Ascending aorta (tissue), 2 donors: Measurements from ENCODE around the gene ZNF43. TPM values are rescaled to one million over a fixed set of nuclear protein-coding genes. Genes with fewer than 3 reads are reported as not detected.
A peak's percentile ranks its signal among the peaks of the same experiment; 100 is the strongest.

Experiments
- DNase-seq, 2 donors: peaks; one replicate each; pipeline ENCODE4 v3.0.0-alpha.2; 2019; ENCODE audit warnings: low spot score in 2 of 2
- H3K27ac ChIP-seq, 2 donors: fragments of 200-600 bp; sonication (generic); one replicate each; pipeline ENCODE4 v1.5.1; 2016 to 2017; ENCODE audit warnings: mild to moderate bottlenecking in 1 of 2
- H3K27me3 ChIP-seq: fragments of 200-600 bp; sonication (generic); one replicate; pipeline ENCODE4 v1.5.1; 2017
- H3K36me3 ChIP-seq, 2 donors: fragments of 200-600 bp; sonication (generic); one replicate each; pipeline ENCODE4 v1.5.1; 2016
- H3K4me1 ChIP-seq, 2 donors: fragments of 200-600 bp; sonication (generic); one replicate each; pipeline ENCODE4 v1.5.1; 2016 to 2017; ENCODE audit warnings: mild to moderate bottlenecking in 1 of 2
- H3K4me3 ChIP-seq, 2 donors: fragments of 200-600 bp; sonication (generic); one replicate each; pipeline ENCODE4 v1.5.1; 2016 to 2017; ENCODE audit warnings: mild to moderate bottlenecking in 1 of 2
- H3K9me3 ChIP-seq, 2 donors: fragments of 200-600 bp; sonication (generic); one replicate each; pipeline ENCODE4 v1.5.1; 2016
- intact Hi-C: fragments of 100-400 bp; cut with DNase I; formaldehyde crosslinking; loops from one replicate; pipeline ENCODE4 v1.15.1; 2023
- total RNA-seq: library from RNA; depleted of rRNA; stranded (reverse); fragments of >200 nt; gene quantifications from one replicate; pipeline ENCODE4 v1.1.0, GENCODE V29; 2016
- TF ChIP-seq, protein P1 (sequence below), 3 experiments: fragments of 200-600 bp in 2 of 3; fragments of 450-650 bp in 1 of 3; sonication (generic) in 2 of 3; IDR thresholded peaks; one replicate each; pipeline ENCODE4 v1.5.1; 2016 to 2019; ENCODE audit warnings: antibody characterized with exemption in 3 of 3, mild to moderate bottlenecking in 1 of 3, moderate library complexity in 1 of 3

The ZNF43 gene
- total RNA-seq, 1 donor from 2014 or later: 8.4 TPM

GRCh38 chr19:21841488-21842097 lies 5.6 kb upstream of the ZNF43 start:
- intact Hi-C loops: no loop called here
- Histone ChIP-seq H3K9me3 (no peaks in the 10 kb centered on the region), H3K4me3 (no peak overlapping the region), H3K36me3 (peaks cover 26 to 44% of the 10 kb centered on the region in 2 donors), H3K27ac (no peak overlapping the region), H3K27me3 (no peaks in the 10 kb centered on the region), H3K4me1 (peaks cover 0 to under 1% of the 10 kb centered on the region in 2 donors)
- no peak for DNase-seq
- TF ChIP-seq, protein P1, sequence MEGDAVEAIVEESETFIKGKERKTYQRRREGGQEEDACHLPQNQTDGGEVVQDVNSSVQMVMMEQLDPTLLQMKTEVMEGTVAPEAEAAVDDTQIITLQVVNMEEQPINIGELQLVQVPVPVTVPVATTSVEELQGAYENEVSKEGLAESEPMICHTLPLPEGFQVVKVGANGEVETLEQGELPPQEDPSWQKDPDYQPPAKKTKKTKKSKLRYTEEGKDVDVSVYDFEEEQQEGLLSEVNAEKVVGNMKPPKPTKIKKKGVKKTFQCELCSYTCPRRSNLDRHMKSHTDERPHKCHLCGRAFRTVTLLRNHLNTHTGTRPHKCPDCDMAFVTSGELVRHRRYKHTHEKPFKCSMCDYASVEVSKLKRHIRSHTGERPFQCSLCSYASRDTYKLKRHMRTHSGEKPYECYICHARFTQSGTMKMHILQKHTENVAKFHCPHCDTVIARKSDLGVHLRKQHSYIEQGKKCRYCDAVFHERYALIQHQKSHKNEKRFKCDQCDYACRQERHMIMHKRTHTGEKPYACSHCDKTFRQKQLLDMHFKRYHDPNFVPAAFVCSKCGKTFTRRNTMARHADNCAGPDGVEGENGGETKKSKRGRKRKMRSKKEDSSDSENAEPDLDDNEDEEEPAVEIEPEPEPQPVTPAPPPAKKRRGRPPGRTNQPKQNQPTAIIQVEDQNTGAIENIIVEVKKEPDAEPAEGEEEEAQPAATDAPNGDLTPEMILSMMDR (IDR thresholded peaks at IDR 0.05): no peak

GRCh38 chr19:21841081-21841480 lies 5.1 kb upstream of the ZNF43 start:
- H3K27ac ChIP-seq: no peak overlapping the region
- H3K9me3 ChIP-seq: no peaks in the 10 kb centered on the region
- intact Hi-C loops: no loop called here
- H3K27me3 ChIP-seq: no peaks in the 10 kb centered on the region
- no peak for DNase-seq
- H3K4me1 ChIP-seq: peaks cover 3% of the 10 kb centered on the region in 2 donors
- peaks cover 26 to 44% of the 10 kb centered on the region in 2 donors for H3K36me3 ChIP-seq
- no peak overlapping the region for H3K4me3 ChIP-seq
- TF ChIP-seq, protein P1 (IDR thresholded peaks at IDR 0.05): no peak

- no peaks in the 10 kb centered on the region for H3K9me3 ChIP-seq
- intact Hi-C loops: loop anchor here (5.0 kb wide), 1 partner anchor 692 kb away; no protein-coding TSS in a partner anchor
- H3K27me3 ChIP-seq: no peaks in the 10 kb centered on the region
- no peak overlapping the region for H3K4me3 ChIP-seq
- H3K27ac ChIP-seq: no peak overlapping the region
- no peak for DNase-seq
- TF ChIP-seq, protein P1 (IDR thresholded peaks at IDR 0.05): no peak
- peaks cover 23 to 37% of the 10 kb centered on the region in 2 donors for H3K36me3 ChIP-seq
- H3K4me1 ChIP-seq: peaks cover 3 to 7% of the 10 kb centered on the region in 2 donors
Measured at GRCh38 chr19:21839976-21840375, 4.0 kb upstream of the ZNF43 start.

GRCh38 chr19:21838646-21839045 lies 2.7 kb upstream of the ZNF43 start:
- intact Hi-C loops: loop anchor here (5.0 kb wide), 1 partner anchor 694 kb away; no protein-coding TSS in a partner anchor
- Histone ChIP-seq H3K36me3 (peaks cover 15 to 32% of the 10 kb centered on the region in 2 donors), H3K27ac (no peak overlapping the region), H3K27me3 (no peaks in the 10 kb centered on the region), H3K9me3 (no peaks in the 10 kb centered on the region), H3K4me3 (no peak overlapping the region), H3K4me1 (peaks cover 3 to 7% of the 10 kb centered on the region in 2 donors)
- no peak for DNase-seq
- TF ChIP-seq, protein P1 (IDR thresholded peaks at IDR 0.05): no peak

DNA sequence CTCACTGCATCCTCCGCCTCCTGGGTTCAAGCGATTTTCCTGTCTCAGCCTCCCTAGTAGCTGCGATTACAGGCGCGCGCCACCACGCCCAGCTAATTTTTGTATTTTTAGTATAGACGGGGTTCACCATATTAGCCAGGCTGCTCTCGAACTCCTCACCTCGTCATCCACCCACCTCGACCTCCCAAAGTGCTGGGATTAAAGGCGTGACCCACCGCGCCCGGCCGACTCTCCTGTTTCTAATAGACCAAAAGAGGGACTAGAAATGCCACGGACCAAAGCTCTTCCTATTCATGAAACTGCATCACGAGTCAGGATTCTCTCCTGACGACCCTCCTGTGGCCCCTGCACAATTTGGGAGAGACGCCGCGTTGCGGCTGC lies 563 bp downstream of the ZNF43 start:
- peaks cover 0 to 23% of the 10 kb centered on the region in 2 donors for H3K9me3 ChIP-seq
- intact Hi-C loops: loop anchor here (1.0 to 5.0 kb wide), 2 partner anchors 68 to 697 kb away; partner anchors contain the start of gene ZNF100
- peaks cover 0 to 12% of the 10 kb centered on the region in 2 donors for H3K36me3 ChIP-seq
- H3K27ac ChIP-seq: peak overlapping the region; percentile 77 to 91
- peak overlapping the region; percentile 88 to 91 for H3K4me3 ChIP-seq
- no peaks in the 10 kb centered on the region for H3K27me3 ChIP-seq
- TF ChIP-seq, protein P1 (IDR thresholded peaks at IDR 0.05): no peak
- H3K4me1 ChIP-seq: peaks cover 3 to 7% of the 10 kb centered on the region in 2 donors
- peak in 1 of 2 donors; percentile 64 for DNase-seq
